NCI-H345 (cell line): ENCODE results near the gene KLB.

Experiments used
- DNase-seq: peaks from one replicate; lab custom pipeline; 2025; lab: John Stamatoyannopoulos, UW

The KLB gene

DNA sequence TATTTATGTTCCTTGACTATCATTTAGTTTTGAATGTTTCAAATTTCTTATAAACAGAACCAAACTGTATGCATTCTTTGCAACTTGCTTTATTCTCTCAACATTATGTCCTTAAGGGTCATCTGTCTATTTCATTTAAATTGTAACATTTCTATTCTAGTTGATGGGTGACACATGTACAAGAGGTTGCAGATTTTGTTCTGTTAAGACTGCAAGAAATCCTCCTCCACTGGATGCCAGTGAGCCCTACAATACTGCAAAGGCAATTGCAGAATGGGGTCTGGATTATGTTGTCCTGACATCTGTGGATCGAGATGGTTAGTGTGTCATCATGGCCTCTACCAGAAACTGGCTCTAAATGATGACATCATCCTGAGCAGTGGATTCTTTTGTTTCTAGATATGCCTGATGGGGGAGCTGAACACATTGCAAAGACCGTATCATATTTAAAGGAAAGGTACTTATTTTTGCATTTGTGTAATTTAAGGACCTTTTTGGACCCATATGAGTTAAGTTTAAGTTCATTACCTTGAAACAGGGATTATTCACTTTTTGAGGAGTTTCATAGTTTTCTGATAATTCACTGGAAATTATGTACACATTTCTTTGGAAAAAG, 58.3 kb downstream of the KLB start:
- no peak for DNase-seq

DNA sequence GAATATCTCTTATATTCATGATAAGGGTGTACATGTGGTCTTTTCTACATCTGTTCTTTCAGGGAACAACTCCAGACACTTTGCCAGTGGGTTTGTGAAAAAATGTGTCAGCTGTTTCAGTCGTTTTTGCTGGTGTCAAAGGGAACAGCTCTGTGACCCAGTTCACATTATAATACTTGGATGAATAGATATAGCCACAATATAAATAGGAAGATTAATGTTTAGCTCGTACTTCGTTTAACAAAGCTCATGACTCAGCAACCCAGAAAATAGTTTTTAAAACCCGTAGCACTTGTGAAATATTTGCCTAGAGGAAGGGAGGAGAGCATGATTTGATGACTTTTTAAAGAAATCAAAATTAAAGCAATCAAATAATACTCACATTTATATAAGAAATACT, 60.0 kb downstream of the KLB start:
- no peak for DNase-seq

DNA sequence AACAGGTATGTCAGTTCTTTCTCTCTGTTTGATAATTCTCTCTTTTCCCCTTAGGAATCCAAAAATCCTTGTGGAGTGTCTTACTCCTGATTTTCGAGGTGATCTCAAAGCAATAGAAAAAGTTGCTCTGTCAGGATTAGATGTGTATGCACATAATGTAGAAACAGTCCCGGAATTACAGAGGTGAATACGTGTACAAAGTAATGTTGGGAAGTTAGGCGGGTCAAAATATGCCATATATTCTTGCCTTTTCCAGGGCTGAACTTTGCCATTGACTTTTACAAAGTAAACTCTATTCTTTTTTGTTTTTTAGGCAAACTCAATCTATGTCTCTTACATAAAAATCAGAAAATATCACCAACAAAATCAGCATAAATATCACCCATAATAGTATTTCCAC, 60.7 kb downstream of the KLB start:
- no peak for DNase-seq

DNA sequence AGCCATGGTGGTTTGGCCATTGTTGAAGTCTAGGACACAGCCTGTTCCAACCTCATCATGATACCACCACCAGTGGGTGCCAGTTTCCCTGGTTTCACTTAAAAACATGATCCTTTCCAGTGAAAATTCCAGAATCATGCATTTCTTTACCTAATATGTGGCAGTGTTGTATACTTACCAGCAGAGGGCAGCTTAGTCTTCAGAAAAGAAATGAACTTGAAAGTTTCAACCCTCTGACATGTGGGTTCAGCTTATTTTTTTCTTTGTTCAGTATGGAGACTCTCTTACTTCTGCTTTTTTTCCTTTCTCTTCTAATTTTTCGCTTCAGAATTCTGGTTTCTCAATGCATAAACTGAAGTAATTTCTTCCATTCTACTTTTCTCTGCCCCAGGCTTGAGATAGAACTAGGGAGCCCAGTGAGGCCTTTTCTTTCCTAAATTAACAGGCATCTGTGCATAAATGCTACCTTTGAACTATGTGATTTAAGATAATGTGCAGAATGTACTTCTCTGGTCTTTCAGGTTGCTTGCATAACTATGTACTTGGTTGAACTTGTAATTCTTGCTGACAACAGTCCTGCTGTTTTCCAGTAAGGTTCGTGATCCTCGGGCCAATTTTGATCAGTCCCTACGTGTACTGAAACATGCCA, 62.8 kb downstream of the KLB start:
- peak; percentile 20 for DNase-seq

DNA sequence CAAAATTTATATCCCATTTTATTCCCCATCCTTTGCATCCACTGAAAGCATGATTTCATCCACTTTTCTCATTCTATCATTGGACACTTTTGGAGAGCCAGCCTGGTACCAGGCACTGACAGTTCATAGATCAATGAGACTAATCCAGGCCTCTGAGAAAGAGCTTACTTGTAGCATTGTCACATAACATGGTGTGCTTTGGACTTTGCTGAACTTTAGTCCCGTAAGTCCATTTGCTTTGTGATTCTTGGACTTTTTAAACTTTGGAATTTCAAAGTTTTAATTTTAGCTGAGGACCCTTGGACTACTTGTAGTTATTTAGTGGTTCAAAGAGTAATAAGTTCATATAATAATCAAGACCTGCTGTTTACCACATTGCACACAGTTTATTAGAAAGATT, 63.7 kb downstream of the KLB start:
- DNase-seq: no peak

DNA sequence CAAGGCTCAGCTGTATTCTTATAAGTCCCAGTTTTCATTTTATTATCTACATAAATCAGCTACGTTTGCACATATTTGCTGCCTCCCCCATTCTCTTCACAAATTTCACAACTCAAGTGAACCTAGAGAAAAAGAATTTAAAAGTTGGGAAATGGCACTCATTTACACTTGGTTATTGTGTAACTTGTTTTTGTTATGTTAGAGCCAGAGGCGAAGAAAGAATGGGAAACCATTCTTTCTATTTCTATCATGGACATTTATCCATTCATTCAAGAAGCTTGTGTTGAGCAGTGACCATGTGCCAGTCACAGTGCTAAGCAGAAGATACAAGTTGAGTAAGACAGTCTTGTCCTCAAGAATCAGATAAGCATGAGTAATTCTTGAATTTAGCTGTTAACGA, 65.7 kb downstream of the KLB start:
- DNase-seq: no peak

DNA sequence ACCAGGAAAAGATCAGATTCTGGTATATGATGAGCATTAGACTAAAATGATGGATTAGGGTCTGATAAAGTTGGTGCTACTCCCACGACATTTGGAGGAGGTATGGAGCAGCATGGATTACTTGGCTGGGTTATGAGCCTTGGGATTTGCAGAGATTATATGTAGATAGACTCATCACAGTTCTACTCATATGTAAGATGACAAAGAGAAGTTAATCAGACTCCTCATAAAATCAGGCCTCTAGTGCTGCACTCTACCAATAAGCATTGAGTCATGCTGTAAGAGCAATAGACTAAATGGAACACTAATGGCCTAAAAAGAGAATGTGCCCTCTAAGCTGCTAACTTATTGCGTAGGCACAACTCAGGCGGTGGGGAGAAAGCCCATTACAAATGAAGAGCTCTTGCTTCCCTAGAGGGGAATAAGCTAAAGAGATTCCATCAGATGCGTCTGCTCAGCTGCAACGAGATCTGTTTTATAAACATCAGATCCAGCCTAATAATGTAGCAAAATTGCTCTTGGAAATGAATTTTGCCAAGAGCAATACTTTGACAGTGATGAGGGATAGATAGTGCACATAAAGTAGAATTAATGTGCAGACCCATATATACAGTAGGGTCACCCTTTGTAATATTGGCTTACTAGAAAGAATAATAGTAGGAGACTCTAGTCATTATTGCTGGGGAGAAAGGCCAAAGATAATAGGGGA, 69.6 kb downstream of the KLB start:
- no peak for DNase-seq

DNA sequence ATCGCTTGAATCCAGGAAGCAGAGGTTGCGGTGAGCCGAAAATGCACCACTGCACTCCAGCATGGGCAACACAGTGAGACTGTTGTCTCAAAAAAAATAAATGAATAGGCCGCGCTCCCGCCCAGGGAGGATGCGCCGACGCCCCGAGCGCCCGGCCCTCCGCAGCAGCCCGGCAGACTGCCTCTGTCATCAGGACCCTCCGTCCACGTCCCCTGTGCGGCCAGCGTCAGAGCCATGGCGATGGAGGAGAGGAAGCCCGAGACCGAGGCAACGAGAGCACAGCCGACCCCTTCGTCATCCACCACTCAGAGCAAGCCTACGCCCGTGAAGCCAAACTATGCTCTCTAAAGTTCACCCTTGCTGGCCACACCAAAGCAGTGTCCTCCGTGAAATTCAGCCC, 73.5 kb downstream of the KLB start:
- no peak for DNase-seq

DNA sequence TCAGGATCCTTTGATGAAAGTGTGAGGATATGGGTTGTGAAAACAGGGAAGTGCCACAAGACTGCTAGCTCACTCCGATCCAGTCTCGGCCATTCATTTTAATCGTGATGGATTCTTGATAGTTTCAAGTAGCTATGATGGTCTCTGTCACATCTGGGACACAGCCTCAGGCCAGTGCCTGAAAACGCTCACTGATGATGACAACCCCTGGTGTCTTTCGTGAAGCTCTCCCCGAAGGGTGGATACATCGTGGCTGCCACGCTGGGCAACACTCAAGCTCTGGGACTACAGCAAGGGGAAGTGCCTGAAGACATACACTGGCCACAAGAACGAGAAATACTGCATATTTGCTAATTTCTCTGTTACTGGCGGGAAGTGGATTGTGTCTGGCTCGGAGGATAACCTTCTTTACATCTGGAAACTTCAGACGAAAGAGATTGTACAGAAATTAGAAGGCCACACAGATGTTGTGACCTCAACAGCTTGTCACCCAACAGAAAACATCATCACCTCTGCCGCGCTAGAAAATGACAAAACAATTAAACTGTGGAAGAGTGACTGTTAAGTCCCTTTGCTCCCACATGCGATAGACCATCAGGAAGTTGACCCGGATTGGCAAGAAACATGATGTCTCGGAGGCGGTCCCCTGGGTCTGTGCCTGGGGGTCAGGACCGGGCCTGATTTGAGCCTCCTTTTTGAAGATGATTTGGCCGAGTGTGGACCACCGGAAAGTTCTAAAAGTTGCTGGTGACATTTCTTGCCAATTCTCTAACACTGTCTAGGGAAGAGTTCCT, 74.4 kb downstream of the KLB start:
- no peak for DNase-seq

DNA sequence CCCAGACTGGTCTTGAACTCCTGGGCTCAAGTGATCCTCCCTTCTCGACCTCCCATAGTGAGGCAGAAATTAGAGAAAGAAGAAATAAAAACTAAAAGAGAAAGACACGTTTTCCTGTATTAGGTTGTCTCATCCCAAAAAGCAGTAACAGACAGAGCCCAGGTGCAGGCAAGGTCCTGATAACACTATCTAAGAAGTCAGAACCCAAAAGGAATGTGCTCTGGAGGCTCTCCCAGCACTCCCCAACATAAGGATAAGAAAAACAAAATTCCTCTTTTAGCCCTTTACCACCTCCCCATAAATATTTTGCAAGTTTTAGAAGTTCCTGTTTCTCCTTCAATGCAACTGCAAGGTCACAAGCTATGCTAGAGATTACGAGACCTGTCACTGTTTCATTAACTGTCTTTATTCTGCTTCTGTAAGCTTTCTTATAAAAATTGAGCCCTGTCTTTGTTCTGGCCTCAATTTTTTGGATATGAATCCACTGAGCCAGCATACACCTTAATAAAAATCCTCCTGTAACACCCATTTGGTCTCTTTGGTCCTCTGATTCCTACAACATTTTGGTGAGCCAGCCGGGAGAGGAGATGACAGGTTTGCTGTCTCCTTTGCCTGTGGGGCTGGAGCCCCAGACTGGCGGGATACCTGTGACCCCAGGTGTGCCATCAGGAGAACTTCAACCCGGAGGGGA, 78.0 kb downstream of the KLB start:
- no peak for DNase-seq

DNA sequence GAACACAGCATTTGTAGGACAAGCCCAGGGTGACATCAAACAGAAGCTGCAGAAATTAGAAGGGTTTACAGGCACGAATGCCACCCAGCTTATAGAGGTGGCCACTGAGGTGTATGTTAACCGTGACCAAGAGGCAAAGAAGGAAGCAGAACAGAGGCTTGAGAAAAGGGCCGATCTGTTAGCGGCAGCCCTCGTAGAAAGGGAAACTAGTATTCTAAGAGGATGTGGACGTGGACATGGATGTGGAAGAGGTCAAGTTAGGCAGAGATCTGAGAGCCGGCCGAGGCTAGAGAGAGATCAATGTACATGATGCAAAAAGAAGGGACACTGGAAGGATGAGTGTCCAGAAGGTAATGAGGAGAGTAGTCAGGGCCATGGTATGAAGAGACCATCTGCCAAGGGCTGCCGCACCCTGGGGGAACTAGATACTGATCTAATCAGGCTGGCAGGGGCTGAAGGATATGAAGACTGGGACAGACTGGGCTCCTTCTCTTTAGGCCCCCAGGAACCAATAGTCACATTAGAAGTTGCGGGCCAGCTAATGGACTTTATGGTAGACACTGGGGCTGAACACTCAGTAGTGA, 79.6 kb downstream of the KLB start:
- DNase-seq: no peak

DNA sequence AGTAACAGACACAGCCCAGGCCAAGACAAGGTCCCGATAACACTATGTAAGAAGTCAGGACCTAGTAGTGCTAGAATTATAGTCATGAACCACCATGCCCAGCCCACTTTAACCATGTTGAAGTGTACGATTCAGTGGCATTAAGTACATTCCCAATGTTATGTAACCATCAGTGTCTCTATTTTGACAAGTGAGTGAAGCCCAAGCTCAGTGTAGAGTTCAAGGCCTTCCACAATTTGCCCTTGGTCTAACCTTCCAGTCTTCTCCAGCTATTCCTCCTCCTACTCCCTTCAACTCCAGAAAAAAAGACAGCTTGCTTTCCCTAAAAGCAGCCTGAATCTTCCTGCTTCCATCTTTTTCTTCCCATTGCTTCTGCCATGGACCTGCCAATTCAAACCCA, 83.6 kb downstream of the KLB start:
- DNase-seq: no peak

DNA sequence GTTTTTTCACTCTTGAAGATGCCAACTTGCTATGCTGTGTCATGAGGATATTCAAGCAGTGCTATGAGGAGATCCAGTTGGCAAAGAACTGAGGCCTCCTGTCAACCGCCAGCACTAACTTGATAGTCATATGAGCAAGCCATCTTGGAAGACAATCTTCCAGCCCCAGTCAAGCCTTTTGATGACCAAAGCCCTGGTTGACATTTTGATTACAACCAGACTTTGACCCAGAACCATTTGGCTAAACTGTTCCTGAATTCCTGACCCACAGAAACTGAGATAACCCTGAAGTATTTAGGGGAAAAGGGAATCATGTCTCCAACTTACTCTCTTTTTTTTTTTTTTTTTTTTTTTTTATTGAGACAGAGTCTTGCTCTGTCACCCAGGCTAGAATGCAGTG, 87.6 kb downstream of the KLB start:
- DNase-seq: no peak

DNA sequence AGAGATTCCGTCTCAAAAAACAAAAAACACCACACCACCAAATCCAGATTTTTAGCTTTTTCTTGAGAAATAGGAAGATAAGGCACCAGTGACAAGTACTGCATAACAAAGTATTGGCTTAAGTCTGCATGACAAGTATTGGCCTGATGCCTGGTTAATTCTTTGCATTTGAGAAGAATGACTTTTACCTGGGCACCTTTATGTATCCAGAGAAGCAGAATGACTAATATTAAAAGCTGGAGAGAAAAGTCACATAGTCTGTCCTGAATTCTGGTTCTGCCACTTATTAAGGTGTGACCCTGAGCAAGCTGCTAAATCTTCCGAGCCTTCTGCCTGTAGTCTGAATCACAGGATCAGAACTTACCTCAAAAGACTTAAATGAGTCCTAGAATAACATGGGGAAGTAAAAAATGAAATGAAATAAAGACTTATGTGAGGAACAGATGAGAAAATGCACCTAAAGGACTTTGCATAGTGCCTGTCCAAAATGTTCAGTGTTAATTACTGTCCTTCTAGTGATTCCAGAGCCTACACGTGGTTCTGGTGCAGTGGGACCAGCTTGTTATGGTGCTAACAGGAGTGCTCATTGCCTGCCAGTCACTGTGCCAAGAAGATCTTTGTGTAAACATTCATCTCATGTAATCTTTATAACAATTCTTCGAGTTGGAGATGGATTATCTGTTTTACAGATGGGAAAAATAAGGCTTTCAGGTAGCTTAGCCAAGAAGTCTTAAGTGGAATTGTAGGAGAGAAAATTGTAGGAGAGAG, 88.9 kb downstream of the KLB start:
- DNase-seq: no peak

DNA sequence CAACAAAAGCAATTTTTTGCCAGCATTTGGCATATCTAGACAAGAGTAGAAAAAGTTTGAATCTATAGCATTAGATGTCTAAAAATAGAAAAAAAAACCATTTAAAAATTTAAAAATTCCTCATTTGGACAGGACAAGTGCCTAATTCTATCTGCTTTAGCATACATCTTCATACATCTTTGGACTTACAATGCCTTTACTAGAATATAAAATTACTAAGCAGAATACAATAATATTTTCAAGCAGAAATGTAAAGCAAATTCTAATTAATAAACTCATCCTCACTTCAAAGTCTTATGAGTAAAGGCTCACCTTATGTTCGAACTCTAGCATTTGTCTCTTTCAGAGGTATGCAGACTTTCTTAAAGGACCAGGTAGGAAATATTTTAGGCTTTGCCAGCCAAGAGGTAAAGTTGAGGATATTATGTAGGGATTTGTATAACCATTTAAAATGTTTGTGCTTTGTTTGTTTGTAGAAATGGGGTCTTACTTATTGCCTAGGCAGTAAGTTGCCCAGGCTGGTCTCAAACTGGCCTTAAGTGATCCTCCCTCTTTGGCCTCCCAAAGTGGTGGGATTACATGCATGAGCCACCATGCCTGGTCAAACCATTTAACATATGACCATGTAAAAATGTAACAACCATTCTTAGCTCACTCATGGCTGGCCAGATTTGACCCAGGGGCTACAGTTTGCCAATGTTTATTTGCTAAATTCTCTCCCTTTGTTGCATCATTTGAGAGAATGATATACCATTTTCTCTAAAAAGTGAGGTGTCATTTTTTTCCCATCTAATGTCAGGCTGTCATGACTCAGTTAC, 91.4 kb downstream of the KLB start:
- DNase-seq: no peak

DNA sequence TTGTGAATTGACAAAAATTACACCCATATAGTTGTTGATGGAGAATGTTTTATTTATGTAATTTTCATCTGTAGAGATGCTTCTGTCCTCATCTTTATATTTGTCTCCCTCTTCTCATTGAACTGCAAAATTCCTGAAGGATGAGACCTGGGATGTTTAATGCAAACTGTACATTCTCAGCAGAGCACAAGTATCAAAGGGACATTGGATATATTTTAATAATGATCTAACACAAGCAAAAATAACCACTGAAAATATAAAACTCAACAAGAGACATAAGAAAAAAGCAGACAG, 91.9 kb downstream of the KLB start:
- no peak for DNase-seq
